ENCODE results near the gene SPAG7. TPM values are rescaled to one million over a fixed set of nuclear protein-coding genes. Genes with fewer than 3 reads are reported as not detected.
A peak's percentile ranks its signal among the peaks of the same experiment; 100 is the strongest.

The SPAG7 gene
- total RNA-seq, 1 experiment from 2014 or later, result 49.9 TPM

DNA sequence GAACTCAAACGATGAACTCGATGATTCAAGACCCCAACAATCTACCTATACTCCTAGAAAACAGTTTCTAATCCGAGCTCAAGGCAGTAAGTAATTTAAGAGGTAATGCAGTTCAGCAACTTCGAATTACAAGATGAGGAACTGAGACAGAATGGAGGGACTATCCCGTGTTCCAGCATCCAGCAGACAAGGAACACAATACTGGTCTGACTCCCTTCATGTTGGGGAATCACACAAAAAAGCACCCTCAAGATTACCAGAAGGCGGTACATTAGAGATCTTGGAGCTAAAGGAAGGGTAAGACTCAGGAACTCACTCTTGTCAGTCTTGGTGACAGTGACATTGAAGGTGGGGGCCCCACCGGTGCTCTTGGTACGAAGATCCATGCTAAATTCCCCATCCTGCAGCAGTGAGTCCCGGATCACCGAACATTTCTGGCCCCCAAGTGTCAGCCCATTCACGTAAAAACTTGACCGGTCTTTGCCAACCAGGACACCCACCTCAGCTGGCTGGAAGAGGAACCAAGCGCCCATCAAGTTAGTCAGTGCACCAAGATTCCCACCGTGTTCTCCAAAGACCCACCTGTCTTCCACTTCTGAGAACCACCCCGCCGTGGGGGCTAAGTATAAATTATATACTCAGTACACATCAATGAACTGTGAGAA is 21.2 kb downstream of the SPAG7 start (continued):
- TF ChIP-seq ZBTB33 (IDR thresholded peaks at IDR 0.05; ENCODE audit: extremely low read depth, insufficient replicate concordance, low read length) (no peak), RAD21 (IDR thresholded peaks at IDR 0.05; ENCODE audit: low read depth) (no peak), POLR2AphosphoS5 (IDR thresholded peaks at IDR 0.05; ENCODE audit: low read depth, low read length) (no peak; the same call in 1 of the 2 replicates), ZFX (IDR thresholded peaks at IDR 0.05) (no peak)
- TF ChIP-seq, protein P1, sequence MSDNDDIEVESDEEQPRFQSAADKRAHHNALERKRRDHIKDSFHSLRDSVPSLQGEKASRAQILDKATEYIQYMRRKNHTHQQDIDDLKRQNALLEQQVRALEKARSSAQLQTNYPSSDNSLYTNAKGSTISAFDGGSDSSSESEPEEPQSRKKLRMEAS (IDR thresholded peaks at IDR 0.05), result no peak
- TF ChIP-seq, protein P2, sequence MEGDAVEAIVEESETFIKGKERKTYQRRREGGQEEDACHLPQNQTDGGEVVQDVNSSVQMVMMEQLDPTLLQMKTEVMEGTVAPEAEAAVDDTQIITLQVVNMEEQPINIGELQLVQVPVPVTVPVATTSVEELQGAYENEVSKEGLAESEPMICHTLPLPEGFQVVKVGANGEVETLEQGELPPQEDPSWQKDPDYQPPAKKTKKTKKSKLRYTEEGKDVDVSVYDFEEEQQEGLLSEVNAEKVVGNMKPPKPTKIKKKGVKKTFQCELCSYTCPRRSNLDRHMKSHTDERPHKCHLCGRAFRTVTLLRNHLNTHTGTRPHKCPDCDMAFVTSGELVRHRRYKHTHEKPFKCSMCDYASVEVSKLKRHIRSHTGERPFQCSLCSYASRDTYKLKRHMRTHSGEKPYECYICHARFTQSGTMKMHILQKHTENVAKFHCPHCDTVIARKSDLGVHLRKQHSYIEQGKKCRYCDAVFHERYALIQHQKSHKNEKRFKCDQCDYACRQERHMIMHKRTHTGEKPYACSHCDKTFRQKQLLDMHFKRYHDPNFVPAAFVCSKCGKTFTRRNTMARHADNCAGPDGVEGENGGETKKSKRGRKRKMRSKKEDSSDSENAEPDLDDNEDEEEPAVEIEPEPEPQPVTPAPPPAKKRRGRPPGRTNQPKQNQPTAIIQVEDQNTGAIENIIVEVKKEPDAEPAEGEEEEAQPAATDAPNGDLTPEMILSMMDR (IDR thresholded peaks at IDR 0.05 in 2 of 3, conservative IDR thresholded peaks at IDR 0.05 in 1 of 3; ENCODE audit: borderline replicate concordance in 1 of 3, insufficient read depth in 1 of 3, low read depth in 2 of 3, low read length in 2 of 3), result no peak

DNA sequence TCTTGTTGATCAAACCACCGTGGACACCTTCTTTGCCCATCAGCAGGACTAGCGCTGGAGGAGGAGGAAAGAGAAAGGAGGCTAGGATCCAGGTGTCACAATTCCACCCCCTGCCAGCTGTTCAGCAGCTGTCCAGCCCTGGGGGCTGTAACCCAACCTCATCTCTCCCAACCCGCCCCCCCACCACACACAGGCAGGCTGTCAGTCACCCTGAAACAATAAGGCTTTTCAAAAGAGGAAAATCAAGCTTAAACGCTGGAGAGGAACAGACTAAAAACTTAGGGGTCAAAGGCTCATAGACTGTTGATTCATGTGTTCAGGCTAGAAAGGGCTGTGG is 21.7 kb downstream of the SPAG7 start:
- ATAC-seq (no peak), DNase-seq (ENCODE audit: low read depth, low spot score) (no peak)
- ChIA-PET CTCF (interaction anchor here (1.0 kb wide), 2 partner anchors 43 to 379 kb away, joined by 3 read pairs; partner anchors contain the start of gene CHRNE), RAD21 (ENCODE audit: low non-redundant PET in 1 of 2, low total read pairs in 2 of 2, uncharacterized antibody in 2 of 2, unreplicated experiment in 2 of 2) (no interaction called here), POLR2A (interaction anchor here (1.3 to 4.7 kb wide), 3 partner anchors 19 to 37 kb away, joined by 3 to 45 read pairs (median 4); partner anchors contain the start of gene SPAG7)
- Histone ChIP-seq H3K36me3 (ENCODE audit: control insufficient read depth in 1 of 2, insufficient read depth in 2 of 2, low read length in 2 of 2) (peaks cover 9 to 25% of the 10 kb centered on the region in 2 experiments; a peak in 2 of 4 replicates), H3K27ac (ENCODE audit: low read depth, low read length) (peak overlapping the region; percentile 99), H3K79me2 (ENCODE audit: insufficient read depth, low read length) (peaks cover 82% of the 10 kb centered on the region), H3K9me2 (ENCODE audit: insufficient read depth) (no peaks in the 10 kb centered on the region), H3K27me3 (ENCODE audit: insufficient read depth, low read length) (no peaks in the 10 kb centered on the region), H3K4me2 (ENCODE audit: low read length) (peak overlapping the region; percentile 100), H3K9me3 (ENCODE audit: control insufficient read depth in 1 of 2, insufficient read depth in 1 of 2, low read depth in 1 of 2, low read length in 2 of 2) (no peaks in the 10 kb centered on the region), H3K4me1 (ENCODE audit: control insufficient read depth in 1 of 2, insufficient read depth in 2 of 2, low read length in 2 of 2) (peaks cover 32 to 68% of the 10 kb centered on the region in 2 experiments), H2AFZ (ENCODE audit: low read depth, low read length, poor library complexity, severe bottlenecking) (no peak overlapping the region), H3K9ac (ENCODE audit: low read length) (peak overlapping the region; percentile 97), H4K20me1 (ENCODE audit: insufficient read depth) (peaks cover 12% of the 10 kb centered on the region; the same call in 1 of the 2 replicates), H3K4me3 (replicated peaks in 1 of 2; ENCODE audit: low read depth in 1 of 2, low read length in 2 of 2) (peak overlapping the region; percentile 96 to 97)
- TF ChIP-seq CEBPB (IDR thresholded peaks at IDR 0.05; ENCODE audit: low read depth) (no peak), RAD21 (IDR thresholded peaks at IDR 0.05; ENCODE audit: low read depth) (no peak), EGR1 (IDR thresholded peaks at IDR 0.05; ENCODE audit: low read depth) (no peak), SIN3A (IDR thresholded peaks at IDR 0.05; ENCODE audit: low read depth) (no peak), CBX3 (IDR thresholded peaks at IDR 0.05; ENCODE audit: low read depth) (no peak), POLR2AphosphoS5 (IDR thresholded peaks at IDR 0.05; ENCODE audit: low read depth, low read length) (no peak)
- TF ChIP-seq, protein P1 (IDR thresholded peaks at IDR 0.05), result no peak
- TF ChIP-seq, protein P2 (IDR thresholded peaks at IDR 0.05 in 2 of 3, conservative IDR thresholded peaks at IDR 0.05 in 1 of 3; ENCODE audit: borderline replicate concordance in 1 of 3, insufficient read depth in 1 of 3, low read depth in 2 of 3, low read length in 2 of 3), result no peak
- no TSS peak for BruUV-seq (replicated peaks)
- intact Hi-C loops (cut with micrococcal nuclease), result loop anchor here (1.0 to 5.0 kb wide), 2 partner anchors 41 to 116 kb away; partner anchors contain the start of gene CAMTA2

Data from HCT116 (cell line).